Esophagus squamous epithelium (tissue), 5 donors: ENCODE measurements around the gene DGLUCY. TPM values are rescaled to one million over a fixed set of nuclear protein-coding genes. Genes with fewer than 3 reads are reported as not detected.
"Not testable (repeated sequence)": the region's sequence is repeated elsewhere in the genome, so short reads cannot be mapped to it uniquely, and the experiment has no call there.

Experiments used
- DNase-seq: peaks from one replicate; lab custom pipeline; 2025; lab: John Stamatoyannopoulos, UW
- H3K27ac ChIP-seq, 4 donors: fragments of 200-600 bp; sonication (generic); one replicate each; pipeline ENCODE4 v1.5.1; 2016 to 2019; ENCODE audit warnings: mild to moderate bottlenecking in 1 of 4
- H3K27me3 ChIP-seq, 4 donors: fragments of 200-600 bp; sonication (generic); 1 replicate in 3 of 4; 2 replicates in 1 of 4; pipeline versions ENCODE4 v1.5.1 to v1.6.0; 2017 to 2021; ENCODE audit warnings: antibody characterized with exemption in 1 of 4
- H3K36me3 ChIP-seq, 3 donors: fragments of 200-600 bp; sonication (generic); one replicate each; pipeline ENCODE4 v1.5.1; 2016 to 2019
- H3K4me1 ChIP-seq, 3 donors: fragments of 200-600 bp; sonication (generic); one replicate each; pipeline ENCODE4 v1.5.1; 2017 to 2019
- H3K4me3 ChIP-seq, 4 donors: fragments of 200-600 bp; sonication (generic); 1 replicate in 3 of 4; 2 replicates in 1 of 4; pipeline ENCODE4 v1.5.1; 2016 to 2019; ENCODE audit warnings: mild to moderate bottlenecking in 2 of 4, moderate library complexity in 1 of 4
- H3K9me3 ChIP-seq, 3 donors: fragments of 200-600 bp; sonication (generic); one replicate each; pipeline ENCODE4 v1.5.1; 2016 to 2019
- CTCF ChIP-seq, 6 experiments: fragments of 450-650 bp in 4 of 6; fragments of 200-600 bp in 2 of 6; sonication (generic) in 2 of 6; IDR thresholded peaks; one replicate each; pipeline ENCODE4 v1.5.1; 2016 to 2019; ENCODE audit warnings: antibody characterized with exemption in 6 of 6, mild to moderate bottlenecking in 4 of 6, moderate library complexity in 4 of 6
- POLR2A ChIP-seq, 4 donors: fragments of 450-650 bp; IDR thresholded peaks; one replicate each; pipeline ENCODE4 v1.6.1; 2017; ENCODE audit warnings: antibody characterized with exemption in 4 of 4, mild to moderate bottlenecking in 4 of 4, moderate library complexity in 3 of 4
- WGBS, 2 donors: methylation state at CpG; one replicate each; pipeline ENCODE4 v1.1.5; 2018; 5-methylcytosine and 5-hydroxymethylcytosine counted together
- intact Hi-C: fragments of 100-400 bp; cut with DNase I; formaldehyde crosslinking; loops from one replicate; pipeline ENCODE4 v1.15.0; 2022
- total RNA-seq, 4 donors: library from RNA; depleted of rRNA; stranded (reverse); fragments of >200 nt; gene quantifications; one replicate each; pipeline ENCODE4 v1.1.0, GENCODE V29; 2016
- donor health status: DM: yes; HTN: yes; CAD: no.

The DGLUCY gene
- total RNA-seq, 4 donors from 2014 or later: 32.6 to 51.3 (median 38.9) TPM

- H3K27ac ChIP-seq: peak overlapping the region in 2 of 4 donors; percentile 3 to 38
- H3K4me3 ChIP-seq: no peak overlapping the region
- intact Hi-C loops: no loop called here
- WGBS, 2 donors: 76 to 82% methylated on average over 2 of the region's 2 CpGs
- TF ChIP-seq POLR2A (IDR thresholded peaks at IDR 0.05): no peak
- peaks cover 10 to 53% (median 27%) of the 10 kb centered on the region in 3 donors for H3K4me1 ChIP-seq
- no peak for DNase-seq
- peaks cover 0 to 24% (median 3%) of the 10 kb centered on the region in 3 donors for H3K36me3 ChIP-seq
- no peaks in the 10 kb centered on the region for H3K27me3 ChIP-seq
- no peaks in the 10 kb centered on the region for H3K9me3 ChIP-seq
These were observed 38.6 kb downstream of the DGLUCY start for GRCh38 chr14:91152499-91152898.

- intact Hi-C loops: no loop called here
- WGBS, 2 donors: 65 to 72% methylated on average over 7 to 9 of the region's 9 CpGs
- TF ChIP-seq POLR2A (IDR thresholded peaks at IDR 0.05): no peak
- TF ChIP-seq CTCF (IDR thresholded peaks at IDR 0.05): no peak
- no peak overlapping the region for H3K4me3 ChIP-seq
- peaks cover 0 to 24% (median 0%) of the 10 kb centered on the region in 3 donors for H3K36me3 ChIP-seq
- DNase-seq: no peak
- H3K9me3 ChIP-seq: no peaks in the 10 kb centered on the region
- no peaks in the 10 kb centered on the region for H3K27me3 ChIP-seq
- peaks cover 11 to 58% (median 35%) of the 10 kb centered on the region in 3 donors for H3K4me1 ChIP-seq
- peak overlapping the region in 3 of 4 donors; percentile 5 to 70 (median 48) for H3K27ac ChIP-seq
These were observed 39.5 kb downstream of the DGLUCY start for GRCh38 chr14:91153360-91153759.

- H3K27ac ChIP-seq: peak overlapping the region in 3 of 4 donors; percentile 14 to 70 (median 51)
- intact Hi-C loops: no loop called here
- H3K4me1 ChIP-seq: peaks cover 7 to 50% (median 21%) of the 10 kb centered on the region in 3 donors
- DNase-seq: no peak
- H3K9me3 ChIP-seq: no peaks in the 10 kb centered on the region
- peaks cover 0 to 37% (median 0%) of the 10 kb centered on the region in 3 donors for H3K36me3 ChIP-seq
- TF ChIP-seq POLR2A (IDR thresholded peaks at IDR 0.05) (no peak), CTCF (IDR thresholded peaks at IDR 0.05) (no peak)
- no peaks in the 10 kb centered on the region for H3K27me3 ChIP-seq
- WGBS, 2 donors: 26 to 46% methylated on average over 13 to 15 of the region's 16 CpGs
- H3K4me3 ChIP-seq: no peak overlapping the region
These were observed 41.2 kb downstream of the DGLUCY start for GRCh38 chr14:91154851-91155625.

- Histone ChIP-seq H3K4me3 (no peak overlapping the region), H3K9me3 (no peaks in the 10 kb centered on the region), H3K27me3 (no peaks in the 10 kb centered on the region), H3K36me3 (peaks cover 0 to 43% (median 0%) of the 10 kb centered on the region in 3 donors), H3K27ac (peak overlapping the region in 3 of 4 donors; percentile 14 to 70 (median 30)), H3K4me1 (peaks cover 7 to 46% (median 21%) of the 10 kb centered on the region in 3 donors)
- TF ChIP-seq POLR2A (IDR thresholded peaks at IDR 0.05) (no peak), CTCF (IDR thresholded peaks at IDR 0.05) (no peak)
- DNase-seq: no peak
- intact Hi-C loops: no loop called here
- 95 to 96% methylated on average over 4 of the region's 4 CpGs for WGBS, 2 donors
These were observed 41.8 kb downstream of the DGLUCY start for GRCh38 chr14:91155626-91156089.

- H3K9me3 ChIP-seq, DNase-seq, H3K27me3 ChIP-seq, H3K4me3 ChIP-seq, intact Hi-C loops, H3K27ac ChIP-seq: not testable (repeated sequence)
- H3K36me3 ChIP-seq: peaks cover 0 to 49% (median under 1%) of the 10 kb centered on the region in 3 donors
- 0 to 100% methylated on average over 1 to 7 of the region's 9 CpGs for WGBS, 2 donors
- H3K4me1 ChIP-seq: peaks cover 7 to 46% (median 21%) of the 10 kb centered on the region in 3 donors
These were observed 42.3 kb downstream of the DGLUCY start for GRCh38 chr14:91156142-91156666.

- H3K9me3 ChIP-seq, intact Hi-C loops, H3K27ac ChIP-seq, DNase-seq, H3K4me3 ChIP-seq, H3K27me3 ChIP-seq: not testable (repeated sequence)
- peaks cover 7 to 46% (median 21%) of the 10 kb centered on the region in 3 donors for H3K4me1 ChIP-seq
- peaks cover 2 to 56% (median 7%) of the 10 kb centered on the region in 3 donors for H3K36me3 ChIP-seq
These were observed 43.0 kb downstream of the DGLUCY start for GRCh38 chr14:91156877-91157276.
